ENCODE data around the gene IGDCC3.

GRCh38 chr15:65396283-65396964, 18.6 kb upstream of the IGDCC3 start:
- no peak for TF ChIP-seq SUZ12 (IDR thresholded peaks at IDR 0.05; ENCODE audit: unreplicated experiment)
- TF ChIP-seq PRDM15 (CRISPR knock-in tag; IDR thresholded peaks at IDR 0.05), result no peak
- no peak for TF ChIP-seq CTCF (IDR thresholded peaks at IDR 0.05 in 2 of 3, conservative IDR thresholded peaks at IDR 0.05 in 1 of 3; ENCODE audit: control insufficient read depth in 2 of 3, extremely low read depth in 1 of 3, insufficient read depth in 1 of 3, low read depth in 3 of 3, low read length in 3 of 3)
- TF ChIP-seq RAD21 (IDR thresholded peaks at IDR 0.05; ENCODE audit: insufficient read depth, low read depth, low read length), result no peak
- TF ChIP-seq SREBF1 (IDR thresholded peaks at IDR 0.05; ENCODE audit: low read length), result no peak
